GM20431 (cell line): ENCODE measurements around the gene TSPAN9.

Experiments
- in situ Hi-C: fragments of 300-500 bp; cut with MseI, MboI; formaldehyde crosslinking; loops from one replicate; pipeline ENCODE4 v1.15.0; 2020; ENCODE audit warnings: low sequenced_read_pairs; ENCODE audit not compliant: unreplicated experiment

The TSPAN9 gene

DNA sequence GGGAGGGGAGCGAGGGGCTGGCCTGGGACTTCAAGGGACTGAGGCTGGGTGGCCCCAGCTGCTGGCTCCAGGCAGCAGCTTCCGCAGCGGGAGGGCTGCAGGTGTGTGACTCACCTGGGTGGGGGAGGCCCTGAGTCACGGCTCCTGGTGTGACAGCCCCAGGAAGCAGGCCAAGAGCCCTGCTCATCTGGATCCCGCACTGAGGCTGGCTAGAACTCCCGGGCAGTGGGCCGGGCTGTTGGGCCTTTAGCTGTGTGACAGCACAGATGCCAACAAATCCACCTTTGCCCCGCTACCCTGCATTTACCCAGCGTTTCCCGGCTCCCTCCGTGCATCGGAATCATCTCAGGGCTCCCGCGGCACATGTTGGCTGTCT, 233.8 kb downstream of the TSPAN9 start:
- in situ Hi-C loops, result no loop called here

DNA sequence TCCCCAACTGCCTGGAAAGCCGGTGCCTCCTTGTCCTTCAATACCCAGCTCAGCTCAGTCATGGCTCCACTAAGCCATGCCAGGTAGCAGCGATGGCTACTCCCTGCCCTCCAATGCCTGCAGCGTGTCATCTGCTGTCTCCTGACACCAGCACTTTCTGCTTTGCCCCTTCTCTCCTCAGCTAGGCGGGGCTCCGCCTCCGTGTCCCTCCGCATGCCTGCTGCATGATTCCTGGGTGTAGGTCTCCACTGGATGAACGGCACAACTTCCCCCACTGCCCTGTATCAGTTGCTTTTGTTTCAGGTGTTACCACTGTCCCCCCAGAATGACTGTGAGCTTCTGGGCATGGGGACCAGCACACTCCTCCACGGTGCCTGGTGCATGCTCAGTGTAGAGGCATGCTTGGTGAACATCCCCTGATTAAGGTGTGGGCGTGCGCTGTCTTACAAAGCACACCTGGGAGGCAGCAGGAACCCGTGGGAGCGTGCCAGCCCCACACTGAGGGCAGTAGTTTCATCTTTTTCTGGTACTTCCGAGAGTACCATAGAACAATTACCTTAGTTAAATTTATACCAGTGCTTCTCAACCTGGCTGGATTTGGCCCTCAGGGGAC, 234.4 kb downstream of the TSPAN9 start:
- in situ Hi-C loops, result no loop called here

DNA sequence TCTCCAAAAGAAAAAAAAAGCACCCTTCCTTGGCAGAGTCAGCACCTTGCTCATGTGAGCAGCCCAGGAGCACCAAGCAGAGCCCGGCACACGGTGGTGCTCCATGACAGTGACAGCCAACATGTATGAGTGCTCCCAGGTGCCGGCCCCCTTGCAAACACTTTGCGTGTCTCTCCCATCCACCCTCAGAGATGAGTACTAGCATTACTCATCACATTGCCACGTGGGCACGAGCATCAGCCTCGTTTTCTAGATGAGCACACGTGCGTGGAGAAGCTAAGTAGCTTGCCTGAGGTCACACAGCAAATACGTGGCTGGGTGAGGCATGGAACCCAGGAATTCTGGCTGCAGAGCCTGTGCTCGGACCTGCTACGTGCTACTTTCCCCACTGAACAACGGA, 235.9 kb downstream of the TSPAN9 start:
- in situ Hi-C loops, result no loop called here

DNA sequence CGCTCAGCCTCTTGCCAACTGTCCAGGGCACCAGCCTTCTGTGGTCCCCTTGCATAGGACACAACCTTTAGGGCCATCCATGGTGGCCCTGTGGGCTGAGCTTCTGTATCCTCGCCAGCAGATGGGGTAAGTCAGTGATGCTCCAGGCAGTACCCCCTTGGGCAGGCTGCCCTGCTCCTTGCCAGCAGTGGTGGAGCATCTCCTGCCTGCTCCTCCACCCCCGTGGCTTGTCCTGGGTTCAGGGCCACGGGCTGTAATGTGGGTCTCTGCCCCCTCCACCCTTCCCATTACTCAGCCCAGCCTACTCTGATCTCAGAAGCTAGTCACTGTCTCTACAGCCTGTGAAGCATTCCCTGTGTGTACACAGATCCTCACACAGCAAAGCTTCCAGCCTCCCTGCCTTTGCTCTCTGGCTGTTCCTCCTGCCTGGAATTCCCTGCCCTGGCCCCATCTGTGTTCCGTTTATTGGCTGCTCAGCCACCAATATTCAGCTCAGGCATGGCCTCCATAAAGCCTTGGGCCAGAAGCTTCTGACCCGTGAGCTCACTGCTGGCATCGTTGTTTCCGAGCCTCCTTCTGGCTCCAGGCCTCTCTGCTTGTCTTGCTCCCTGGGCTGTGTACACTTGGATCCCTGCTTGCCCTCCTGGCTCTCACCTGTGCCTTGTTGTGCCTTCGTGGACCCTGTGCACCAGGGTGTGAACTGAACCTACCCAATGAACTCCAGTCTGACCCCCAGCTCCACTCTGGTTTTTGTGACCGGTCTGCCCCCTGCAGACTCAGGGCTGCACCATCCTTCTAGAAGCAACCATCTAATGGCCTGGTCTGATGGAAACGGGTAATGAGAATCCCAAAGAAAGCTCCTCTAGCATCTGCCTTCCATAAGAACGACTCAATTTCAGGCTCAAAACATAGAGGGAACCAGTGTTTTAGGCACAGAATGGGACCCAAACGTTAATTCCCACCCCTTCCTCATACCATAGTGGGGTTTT, 236.8 kb downstream of the TSPAN9 start:
- in situ Hi-C loops, result no loop called here

DNA sequence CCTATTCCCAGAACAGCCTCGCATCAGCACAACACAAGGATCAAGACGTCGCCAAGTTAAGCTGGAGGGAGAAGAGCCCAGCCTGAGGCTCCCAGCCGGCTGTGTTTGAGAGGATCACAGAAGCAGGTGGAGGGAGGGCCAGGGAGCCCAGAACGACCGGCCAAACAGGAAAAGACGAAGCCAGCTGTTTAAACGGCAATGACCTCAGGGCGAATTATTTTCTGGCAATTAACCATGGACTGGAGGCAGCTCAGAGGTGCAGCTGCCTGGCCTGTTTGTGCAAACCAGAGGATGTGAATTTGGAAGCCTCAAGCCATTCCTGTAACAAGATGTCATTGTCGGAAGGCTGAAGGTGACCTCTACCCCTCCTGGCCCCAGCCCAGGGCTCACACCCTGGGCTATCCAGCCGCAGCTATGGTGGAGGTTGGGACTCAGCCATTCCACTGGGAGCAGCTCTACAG, 238.1 kb downstream of the TSPAN9 start:
- in situ Hi-C loops, result no loop called here

DNA sequence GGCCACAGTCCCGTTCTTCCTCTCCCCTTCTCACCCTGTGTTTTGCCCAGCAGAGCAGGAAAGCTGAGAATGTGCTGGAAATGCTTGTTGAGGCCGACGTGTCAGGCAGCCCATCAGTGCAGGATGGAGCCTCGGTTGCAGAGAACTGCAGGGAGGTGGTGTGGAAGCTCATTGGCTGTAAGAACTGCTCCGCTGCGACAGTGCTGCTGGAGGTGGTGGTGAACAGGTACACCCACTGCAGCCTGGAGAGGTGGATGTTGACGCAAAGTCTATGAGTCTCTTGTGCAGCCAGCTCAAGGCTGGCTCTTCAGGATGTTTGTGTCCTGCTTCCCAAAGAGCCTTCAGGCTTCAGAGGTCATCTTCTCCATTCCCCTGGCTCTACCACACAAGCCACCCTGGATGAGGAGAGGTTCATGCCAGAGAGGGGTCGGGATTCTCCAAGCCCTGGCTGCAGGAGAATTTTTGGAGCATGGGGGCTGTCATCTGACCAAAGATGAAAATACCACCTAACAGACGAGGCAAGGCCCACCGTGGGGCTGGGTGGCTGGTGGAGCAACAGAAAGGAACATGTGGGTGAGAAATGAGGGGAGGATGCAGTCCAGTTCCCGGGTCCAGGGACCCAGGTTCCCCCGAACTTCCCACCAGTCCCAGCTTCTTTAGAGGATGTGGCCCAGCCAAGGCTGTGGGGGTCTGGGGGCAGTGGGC, 239.7 kb downstream of the TSPAN9 start:
- in situ Hi-C loops, result no loop called here

DNA sequence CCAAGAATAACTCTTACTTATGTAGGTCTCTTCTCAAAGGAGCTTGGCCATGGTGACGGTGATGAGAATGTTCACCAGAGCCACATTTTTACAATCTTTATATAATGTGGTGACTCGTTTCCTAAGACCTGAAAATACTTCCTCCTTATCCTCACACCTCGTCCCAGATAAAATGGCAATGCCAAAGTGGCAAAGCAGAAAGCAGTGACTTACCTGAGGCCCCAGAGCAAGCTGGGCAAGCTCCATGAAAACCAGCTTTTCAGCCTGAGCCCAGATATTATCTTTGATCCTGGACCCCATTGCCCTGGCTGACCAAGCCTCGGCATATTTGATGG, 240.3 kb downstream of the TSPAN9 start:
- in situ Hi-C loops, result no loop called here

DNA sequence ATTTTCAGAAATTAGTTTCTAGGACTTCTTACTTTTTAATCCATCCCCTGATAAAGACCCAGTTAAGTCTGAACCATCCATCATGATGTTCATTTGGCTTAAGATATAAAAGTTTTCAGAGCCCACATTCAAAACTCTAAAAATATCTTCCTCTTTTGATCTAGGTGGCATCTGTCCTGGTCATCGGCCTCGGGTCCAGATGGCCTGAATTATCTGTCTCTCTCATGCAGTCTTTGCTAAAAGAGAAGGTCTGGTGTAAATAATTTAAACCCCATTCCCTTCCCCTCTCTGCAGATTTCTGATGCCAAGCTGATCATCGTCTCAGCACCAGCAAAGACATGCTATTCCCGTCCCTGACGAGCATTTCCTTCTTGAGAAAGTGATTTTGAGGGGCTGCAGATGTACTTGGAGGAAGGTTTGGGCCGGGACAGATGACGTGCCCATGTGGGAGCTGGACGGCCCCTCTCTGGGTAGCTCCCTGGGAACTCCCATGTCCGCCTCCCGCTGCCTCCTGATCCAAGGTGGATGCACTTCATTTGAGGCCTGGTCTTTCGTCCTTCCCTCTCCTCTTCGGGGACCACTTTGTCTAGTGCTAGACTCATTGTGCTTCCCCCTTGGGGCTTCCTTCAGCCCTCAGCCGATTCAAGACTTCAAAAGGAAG, 240.8 kb downstream of the TSPAN9 start:
- in situ Hi-C loops, result no loop called here

DNA sequence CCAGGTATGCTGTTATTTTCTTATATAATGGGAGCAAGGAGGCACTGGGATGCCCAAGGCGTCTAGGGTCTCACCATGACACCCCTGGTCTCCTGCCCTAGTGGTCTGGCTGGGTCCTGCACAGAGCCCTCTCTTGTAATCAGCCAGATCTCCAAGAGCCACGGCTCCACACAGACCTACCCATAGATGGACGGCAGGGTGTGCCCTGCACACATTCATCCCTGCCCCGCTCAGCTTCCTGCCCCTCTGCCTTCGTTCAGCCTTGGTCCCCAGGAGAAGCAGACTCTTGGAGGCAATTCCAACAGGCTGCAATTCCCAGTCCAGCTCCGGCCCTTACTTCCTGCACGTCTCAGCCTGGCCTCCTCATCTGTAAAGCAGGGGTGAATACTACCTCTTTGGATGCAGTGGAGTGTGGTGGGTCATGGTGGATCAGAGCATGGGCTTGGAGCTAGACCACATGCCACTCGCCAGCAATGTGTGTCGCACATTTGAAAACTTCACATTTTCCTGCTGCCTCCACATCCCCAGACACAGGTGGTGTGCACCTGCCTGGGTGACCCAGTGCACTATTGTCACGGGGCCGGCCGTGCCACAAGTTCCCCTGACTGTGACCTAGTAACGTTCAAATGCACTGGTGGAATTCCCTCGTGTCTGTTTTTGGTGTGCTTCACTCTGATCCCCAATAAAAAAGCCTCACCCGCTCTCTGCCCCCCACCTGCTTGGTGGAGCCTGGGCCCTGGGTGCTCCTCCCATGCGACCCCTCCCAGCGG, 242.7 kb downstream of the TSPAN9 start:
- in situ Hi-C loops, result no loop called here

DNA sequence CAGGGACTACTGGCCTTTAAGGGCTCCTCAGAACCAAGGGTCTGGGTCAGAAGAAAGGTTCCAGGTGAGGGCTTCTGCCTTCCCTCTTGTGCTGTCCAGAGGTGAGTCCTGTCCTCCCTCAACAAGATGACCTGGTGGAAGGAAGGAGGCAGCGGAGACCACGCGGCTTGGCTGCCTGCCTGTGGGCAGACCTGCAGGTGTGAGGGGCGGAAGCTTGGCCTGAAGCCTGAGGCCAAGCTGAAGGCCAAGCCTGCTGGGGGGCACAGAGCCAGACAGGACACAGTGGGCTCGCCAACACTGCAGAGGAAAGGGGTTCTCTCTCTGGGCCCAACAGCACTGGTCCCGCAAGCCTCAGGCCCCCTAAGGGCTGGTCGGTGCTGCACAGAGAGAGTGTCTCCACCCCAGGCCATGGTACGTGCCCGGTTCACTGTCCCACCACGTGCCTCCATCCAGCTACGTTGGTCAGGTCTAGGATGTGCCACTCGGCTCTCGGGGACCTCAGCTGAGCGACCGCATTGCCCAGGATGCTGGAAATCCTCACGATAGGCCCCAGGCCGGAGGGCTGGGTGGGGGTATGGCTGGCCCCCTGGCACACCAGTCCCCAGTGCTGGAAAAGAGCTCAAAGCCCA, 243.8 kb downstream of the TSPAN9 start:
- in situ Hi-C loops, result no loop called here

DNA sequence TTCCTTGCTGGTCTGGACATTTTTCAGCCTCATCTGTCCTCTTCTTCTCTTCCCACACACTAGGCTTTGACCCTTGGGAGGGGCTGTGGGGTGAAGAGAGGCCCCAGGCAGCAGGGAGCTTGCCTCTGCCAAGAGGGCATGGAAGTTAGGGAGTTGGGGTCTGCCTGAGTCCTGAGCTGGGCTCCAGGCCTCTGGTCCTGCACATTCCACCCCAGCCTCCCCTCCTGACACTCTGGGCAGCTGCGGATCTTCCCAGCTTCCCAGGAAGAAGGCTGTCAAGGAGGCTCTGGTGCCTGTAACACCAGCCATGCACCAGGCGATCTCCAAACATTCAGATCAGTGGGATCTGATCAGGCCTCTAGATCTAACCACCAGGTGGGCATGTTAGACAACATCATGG, 244.7 kb downstream of the TSPAN9 start:
- in situ Hi-C loops, result no loop called here

DNA sequence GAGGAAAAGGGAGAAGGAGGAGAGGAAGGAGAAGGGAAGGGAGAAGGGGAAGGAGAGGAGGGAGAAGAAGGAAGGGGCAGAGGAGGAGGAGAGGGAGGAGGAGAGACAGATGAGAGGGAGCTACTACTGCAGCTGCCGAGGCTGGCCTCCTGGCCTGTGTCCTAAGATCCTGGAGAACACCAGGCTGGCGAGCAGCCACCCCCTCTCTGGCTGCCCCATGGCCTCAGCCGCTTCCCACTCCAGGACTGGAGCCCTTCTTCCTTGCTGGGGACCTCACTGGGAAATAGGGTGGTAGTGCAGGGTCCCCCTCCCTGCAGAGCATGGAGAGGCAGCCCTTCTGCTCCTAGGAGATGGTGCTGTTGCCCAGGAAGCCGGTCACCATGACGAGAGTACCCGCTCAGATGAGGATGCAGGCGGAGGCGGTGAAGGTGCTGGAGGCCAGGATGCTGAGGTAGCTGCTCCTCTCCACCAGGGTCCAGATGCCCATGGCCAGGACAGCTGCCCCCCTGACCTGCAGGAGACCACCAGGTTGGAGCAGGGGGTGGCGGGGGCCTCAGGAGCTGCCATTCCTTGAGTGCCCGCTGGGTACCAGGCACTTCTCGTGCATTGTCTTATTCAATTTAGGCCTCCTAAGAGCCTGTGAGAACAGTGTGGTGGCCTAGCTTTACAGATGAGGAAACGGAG, 246.0 kb downstream of the TSPAN9 start:
- in situ Hi-C loops, result no loop called here

DNA sequence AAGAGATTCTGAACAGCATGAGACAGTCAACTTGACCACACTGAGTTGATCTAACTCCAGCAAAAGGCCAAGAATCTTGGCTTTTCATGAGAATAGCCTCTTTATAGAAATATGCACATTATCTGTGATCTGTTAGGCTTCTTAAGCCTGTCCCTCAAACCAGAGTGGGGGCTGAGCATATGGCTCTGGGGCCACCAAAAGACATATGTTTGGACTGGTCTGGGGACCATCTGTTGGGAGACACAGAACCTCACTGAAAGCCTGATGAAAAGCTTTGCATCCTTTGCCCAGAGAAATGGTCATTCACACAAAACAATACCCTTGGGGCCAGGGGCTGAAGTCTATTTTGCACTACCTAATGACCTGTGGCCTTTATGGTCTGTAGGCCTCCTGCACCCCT, 248.6 kb downstream of the TSPAN9 start:
- in situ Hi-C loops, result no loop called here

DNA sequence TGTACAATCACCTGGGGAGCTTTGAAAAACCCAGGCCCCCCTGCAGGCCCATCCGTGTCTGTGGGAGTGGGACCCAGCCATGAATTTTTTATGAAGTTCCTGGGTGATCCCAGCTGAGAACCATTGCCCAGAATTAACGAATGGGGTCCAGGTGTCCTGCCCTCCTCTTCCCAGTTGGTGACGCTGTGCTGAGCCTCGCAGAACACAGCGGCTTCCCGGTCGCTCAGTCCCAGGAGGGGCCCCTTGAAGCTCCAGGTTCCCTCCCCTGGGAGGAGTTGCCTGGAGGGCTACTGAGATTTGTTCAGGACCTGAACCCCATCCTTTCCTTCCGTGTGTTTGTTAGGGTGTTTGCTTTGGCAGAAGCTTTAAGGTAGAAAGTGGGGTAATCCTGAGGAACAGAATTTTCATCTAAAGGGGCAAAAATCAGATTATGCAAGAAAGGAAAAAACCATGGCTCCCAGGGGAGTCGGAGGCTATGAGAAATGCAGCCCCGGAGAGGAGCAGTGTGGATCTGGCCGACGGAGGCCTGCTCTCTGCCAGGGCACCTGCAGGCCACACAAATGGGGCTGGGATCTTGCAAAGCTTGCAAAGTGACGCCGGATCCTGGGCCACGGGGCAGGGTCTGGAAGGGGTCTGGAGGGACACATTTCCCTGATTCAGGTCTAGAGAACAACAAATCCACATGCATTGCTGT, 249.1 kb downstream of the TSPAN9 start:
- in situ Hi-C loops, result no loop called here

DNA sequence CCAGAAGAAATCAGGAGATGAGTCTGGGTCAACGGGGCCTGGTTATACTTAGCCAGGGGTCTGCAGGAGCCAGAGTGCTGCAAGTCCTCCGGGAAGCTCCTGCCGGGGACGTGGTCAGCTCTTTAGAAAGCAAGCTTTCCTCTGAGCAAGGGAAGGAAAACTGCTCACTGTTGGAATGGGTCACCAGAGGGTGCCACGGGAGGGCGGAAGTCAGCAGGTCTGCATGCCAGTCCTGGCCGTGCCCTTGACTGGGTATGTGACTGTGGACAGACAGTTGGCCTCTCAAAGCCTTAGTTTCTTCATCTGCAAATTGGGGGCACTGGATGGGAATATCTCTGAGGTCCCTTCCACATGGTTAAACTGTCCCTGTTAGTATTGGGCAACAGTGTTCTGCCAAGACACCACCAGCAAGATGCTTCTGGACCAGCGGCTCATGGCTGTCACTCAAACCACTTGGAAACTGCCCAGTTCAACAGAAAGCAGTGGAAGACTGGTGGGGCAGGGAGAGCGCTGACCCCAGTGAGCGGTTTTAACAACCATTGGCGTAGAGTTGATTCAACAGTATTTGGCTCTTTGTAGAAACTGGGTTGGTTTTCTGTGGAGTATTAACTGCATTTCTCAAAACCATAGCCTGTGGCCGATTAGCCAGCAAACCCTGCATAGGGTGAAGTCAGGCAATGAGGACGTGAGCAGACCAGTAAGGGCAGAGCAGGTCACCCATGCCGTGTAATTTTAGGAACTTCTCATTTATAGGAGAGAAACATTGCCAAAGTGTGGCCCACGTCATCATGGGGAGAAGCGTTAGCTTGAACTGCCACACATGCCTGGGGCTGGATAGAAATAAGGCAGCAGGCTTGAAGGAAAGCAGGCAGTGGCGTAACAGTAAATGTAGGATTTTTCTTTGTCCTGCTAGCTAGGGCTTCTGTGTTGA, 249.9 kb downstream of the TSPAN9 start:
- in situ Hi-C loops, result no loop called here

DNA sequence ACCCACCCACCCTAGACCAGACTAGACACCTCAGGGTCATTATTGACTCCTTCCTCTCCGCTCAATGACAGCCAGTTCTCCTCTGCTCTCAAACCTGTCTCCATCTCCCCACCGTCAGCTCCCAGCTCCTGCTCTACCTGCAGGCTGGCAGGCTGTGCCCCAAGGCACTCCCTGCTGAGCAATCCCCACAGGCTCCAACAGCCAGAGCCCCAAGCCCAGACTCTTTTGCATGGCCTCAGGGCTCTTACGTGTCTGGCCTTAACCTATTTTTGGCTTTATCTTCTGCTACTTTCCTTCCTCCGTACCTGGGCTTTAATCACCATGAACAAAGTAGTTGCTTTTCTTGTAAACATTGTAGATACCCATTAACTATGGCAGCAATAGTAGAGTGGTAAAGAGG, 250.9 kb downstream of the TSPAN9 start:
- in situ Hi-C loops, result no loop called here

DNA sequence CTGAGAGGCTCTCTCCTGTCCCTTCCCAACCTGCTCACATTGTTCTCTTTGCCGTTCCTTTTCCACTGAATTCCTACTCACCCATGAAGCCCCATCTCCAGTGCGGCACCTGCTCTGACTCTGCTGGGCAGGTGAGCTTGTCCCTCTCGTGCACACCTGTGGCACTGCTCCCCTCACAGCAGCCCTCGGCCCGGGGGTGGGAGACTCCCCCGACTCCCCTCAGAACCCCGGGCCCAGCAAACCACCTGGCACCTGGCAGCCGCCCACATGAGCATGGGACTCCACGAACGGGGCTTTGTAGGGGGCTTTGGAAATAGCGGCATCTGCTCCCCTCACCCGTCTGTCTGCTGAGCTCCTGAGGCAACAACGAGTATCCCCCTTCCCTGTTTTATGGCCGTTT, 251.4 kb downstream of the TSPAN9 start:
- in situ Hi-C loops, result no loop called here
